RWPE2 (cell line): ENCODE measurements around the gene KATNB1.

Source experiments
- ATAC-seq: fragments of 200-7000 bp; cut with Tn5 transposase; 3 replicates; pipeline ENCODE4 v1.9.1; 2021; ENCODE audit warnings: low read depth
- DNase-seq: peaks from one replicate; pipeline ENCODE4 v3.0.0-alpha.2; 2020; ENCODE audit warnings: low spot score
- H3K27ac ChIP-seq: fragments of 450-650 bp; 2 replicates; pipeline ENCODE4 v1.5.1; 2017; ENCODE audit warnings: mild to moderate bottlenecking; ENCODE audit not compliant: poor library complexity, severe bottlenecking
- H3K27me3 ChIP-seq: fragments of 250-450 bp; sonication (Bioruptor Pico); 2 replicates; pipeline ENCODE4 v1.5.1; 2021; ENCODE audit warnings: mild to moderate bottlenecking, moderate library complexity; ENCODE audit not compliant: insufficient read depth, poor library complexity, severe bottlenecking
- H3K36me3 ChIP-seq: fragments of 250-450 bp; sonication (Bioruptor Pico); 2 replicates; pipeline ENCODE4 v1.5.1; 2020; ENCODE audit warnings: low read depth, mild to moderate bottlenecking, moderate library complexity
- H3K4me1 ChIP-seq: fragments of 250-450 bp; sonication (Bioruptor Pico); 2 replicates; pipeline ENCODE4 v1.5.1; 2021; ENCODE audit warnings: mild to moderate bottlenecking, moderate library complexity; ENCODE audit not compliant: insufficient read depth, poor library complexity, severe bottlenecking
- H3K4me3 ChIP-seq: fragments of 250-450 bp; sonication (Bioruptor Pico); 2 replicates; pipeline ENCODE4 v1.5.1; 2021; ENCODE audit warnings: mild to moderate bottlenecking, moderate library complexity; ENCODE audit not compliant: severe bottlenecking
- H3K9me3 ChIP-seq: fragments of 250-450 bp; sonication (Bioruptor Pico); 2 replicates; pipeline ENCODE4 v1.5.1; 2021; ENCODE audit warnings: mild to moderate bottlenecking, moderate library complexity; ENCODE audit not compliant: severe bottlenecking
- TF ChIP-seq, protein P1 (sequence below): fragments of 450-650 bp; IDR thresholded peaks from one replicate; pipeline ENCODE4 v1.5.1; 2017; ENCODE audit warnings: mild to moderate bottlenecking, moderate library complexity; ENCODE audit not compliant: poor library complexity, severe bottlenecking

KATNB1 gene, protein sequence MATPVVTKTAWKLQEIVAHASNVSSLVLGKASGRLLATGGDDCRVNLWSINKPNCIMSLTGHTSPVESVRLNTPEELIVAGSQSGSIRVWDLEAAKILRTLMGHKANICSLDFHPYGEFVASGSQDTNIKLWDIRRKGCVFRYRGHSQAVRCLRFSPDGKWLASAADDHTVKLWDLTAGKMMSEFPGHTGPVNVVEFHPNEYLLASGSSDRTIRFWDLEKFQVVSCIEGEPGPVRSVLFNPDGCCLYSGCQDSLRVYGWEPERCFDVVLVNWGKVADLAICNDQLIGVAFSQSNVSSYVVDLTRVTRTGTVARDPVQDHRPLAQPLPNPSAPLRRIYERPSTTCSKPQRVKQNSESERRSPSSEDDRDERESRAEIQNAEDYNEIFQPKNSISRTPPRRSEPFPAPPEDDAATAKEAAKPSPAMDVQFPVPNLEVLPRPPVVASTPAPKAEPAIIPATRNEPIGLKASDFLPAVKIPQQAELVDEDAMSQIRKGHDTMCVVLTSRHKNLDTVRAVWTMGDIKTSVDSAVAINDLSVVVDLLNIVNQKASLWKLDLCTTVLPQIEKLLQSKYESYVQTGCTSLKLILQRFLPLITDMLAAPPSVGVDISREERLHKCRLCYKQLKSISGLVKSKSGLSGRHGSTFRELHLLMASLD

DNA sequence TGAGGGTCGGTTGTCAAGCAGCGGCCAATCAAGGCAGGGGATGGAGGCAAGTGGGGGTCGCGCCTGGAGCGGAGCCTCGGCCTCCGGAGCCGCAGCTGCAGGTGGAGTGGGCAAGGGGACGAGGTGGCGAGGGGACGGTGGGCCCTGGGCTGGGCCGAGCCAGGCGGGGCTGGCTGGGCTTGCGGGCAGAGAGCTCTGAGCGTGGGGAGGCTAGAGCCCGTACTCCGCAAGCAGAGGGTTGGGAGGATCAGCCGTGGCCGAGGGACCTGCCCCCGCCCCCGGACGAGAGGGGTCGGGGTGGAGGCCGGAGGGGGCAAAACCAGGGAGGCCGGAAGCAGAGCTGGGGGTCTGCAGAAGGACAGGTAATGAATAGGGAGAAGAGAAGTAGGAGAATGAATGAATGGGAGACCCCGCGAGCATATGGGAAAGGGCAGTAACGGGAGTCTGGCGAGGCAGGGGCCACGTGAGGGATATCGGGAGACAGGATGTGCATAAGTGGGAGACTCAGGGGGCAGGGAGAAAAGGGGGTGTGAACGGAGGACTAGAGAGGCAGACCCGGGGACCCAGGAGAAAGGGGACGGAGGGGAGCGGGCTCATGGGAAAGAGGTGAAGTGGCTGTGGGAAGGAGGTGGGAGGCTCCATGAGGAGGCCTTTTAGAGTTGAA, at the start of gene KATNB1:
KATNB1 (plus strand) TSS at position 16 of the 664 bp plus-strand sequence. CDS start 1,474 bp downstream, outside the sequence.
- H3K36me3 ChIP-seq, result peaks cover 6% of the 10 kb centered on the region
- H3K27me3 ChIP-seq, result no peaks in the 10 kb centered on the region
- H3K27ac ChIP-seq, result peak within 1 kb of the TSS; percentile 35
- DNase-seq (no peak), ATAC-seq (peak; percentile 22; the same call in 2 of the 3 replicates)
- no peaks in the 10 kb centered on the region for H3K4me1 ChIP-seq
- H3K9me3 ChIP-seq, result no peaks in the 10 kb centered on the region
- peak within 1 kb of the TSS; percentile 74 for H3K4me3 ChIP-seq
- TF ChIP-seq, protein P1, sequence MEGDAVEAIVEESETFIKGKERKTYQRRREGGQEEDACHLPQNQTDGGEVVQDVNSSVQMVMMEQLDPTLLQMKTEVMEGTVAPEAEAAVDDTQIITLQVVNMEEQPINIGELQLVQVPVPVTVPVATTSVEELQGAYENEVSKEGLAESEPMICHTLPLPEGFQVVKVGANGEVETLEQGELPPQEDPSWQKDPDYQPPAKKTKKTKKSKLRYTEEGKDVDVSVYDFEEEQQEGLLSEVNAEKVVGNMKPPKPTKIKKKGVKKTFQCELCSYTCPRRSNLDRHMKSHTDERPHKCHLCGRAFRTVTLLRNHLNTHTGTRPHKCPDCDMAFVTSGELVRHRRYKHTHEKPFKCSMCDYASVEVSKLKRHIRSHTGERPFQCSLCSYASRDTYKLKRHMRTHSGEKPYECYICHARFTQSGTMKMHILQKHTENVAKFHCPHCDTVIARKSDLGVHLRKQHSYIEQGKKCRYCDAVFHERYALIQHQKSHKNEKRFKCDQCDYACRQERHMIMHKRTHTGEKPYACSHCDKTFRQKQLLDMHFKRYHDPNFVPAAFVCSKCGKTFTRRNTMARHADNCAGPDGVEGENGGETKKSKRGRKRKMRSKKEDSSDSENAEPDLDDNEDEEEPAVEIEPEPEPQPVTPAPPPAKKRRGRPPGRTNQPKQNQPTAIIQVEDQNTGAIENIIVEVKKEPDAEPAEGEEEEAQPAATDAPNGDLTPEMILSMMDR, result no peak

- no peak for ATAC-seq
- H3K27me3 ChIP-seq, result no peaks in the 10 kb centered on the region
- no peaks in the 10 kb centered on the region for H3K9me3 ChIP-seq
- no peaks in the 10 kb centered on the region for H3K36me3 ChIP-seq
- no peak overlapping the region for H3K4me3 ChIP-seq
- TF ChIP-seq, protein P1, result no peak
- DNase-seq, result no peak
- H3K4me1 ChIP-seq, result no peaks in the 10 kb centered on the region
- H3K27ac ChIP-seq, result no peak overlapping the region
Observed at GRCh38 chr16:57686577-57686976, 49.0 kb upstream of the KATNB1 start.

- Histone ChIP-seq H3K27me3 (no peaks in the 10 kb centered on the region), H3K36me3 (no peaks in the 10 kb centered on the region), H3K27ac (no peak overlapping the region), H3K9me3 (no peaks in the 10 kb centered on the region), H3K4me1 (no peaks in the 10 kb centered on the region), H3K4me3 (no peak overlapping the region)
- DNase-seq, result no peak
- no peak for ATAC-seq
- TF ChIP-seq, protein P1, result no peak
Observed at GRCh38 chr16:57687363-57687929, 48.1 kb upstream of the KATNB1 start.

- TF ChIP-seq, protein P1, result no peak
- no peak overlapping the region for H3K4me3 ChIP-seq
- H3K36me3 ChIP-seq, result no peaks in the 10 kb centered on the region
- no peaks in the 10 kb centered on the region for H3K9me3 ChIP-seq
- H3K4me1 ChIP-seq, result no peaks in the 10 kb centered on the region
- H3K27ac ChIP-seq, result no peak overlapping the region
- DNase-seq, result no peak
- no peaks in the 10 kb centered on the region for H3K27me3 ChIP-seq
- ATAC-seq, result no peak
Observed at GRCh38 chr16:57688487-57688986, 47.0 kb upstream of the KATNB1 start.
